HG03571 (cell line): ENCODE results near the gene SFSWAP.
"Not testable (repeated sequence)": the region's sequence is repeated elsewhere in the genome, so short reads cannot be mapped to it uniquely, and the experiment has no call there.

ENCODE experiments used
- ATAC-seq: cut with Tn5 transposase; IDR thresholded peaks from one replicate; pipeline ENCODE4 v1.9.1; 2021; ENCODE audit not compliant: unreplicated experiment

SFSWAP gene

DNA sequence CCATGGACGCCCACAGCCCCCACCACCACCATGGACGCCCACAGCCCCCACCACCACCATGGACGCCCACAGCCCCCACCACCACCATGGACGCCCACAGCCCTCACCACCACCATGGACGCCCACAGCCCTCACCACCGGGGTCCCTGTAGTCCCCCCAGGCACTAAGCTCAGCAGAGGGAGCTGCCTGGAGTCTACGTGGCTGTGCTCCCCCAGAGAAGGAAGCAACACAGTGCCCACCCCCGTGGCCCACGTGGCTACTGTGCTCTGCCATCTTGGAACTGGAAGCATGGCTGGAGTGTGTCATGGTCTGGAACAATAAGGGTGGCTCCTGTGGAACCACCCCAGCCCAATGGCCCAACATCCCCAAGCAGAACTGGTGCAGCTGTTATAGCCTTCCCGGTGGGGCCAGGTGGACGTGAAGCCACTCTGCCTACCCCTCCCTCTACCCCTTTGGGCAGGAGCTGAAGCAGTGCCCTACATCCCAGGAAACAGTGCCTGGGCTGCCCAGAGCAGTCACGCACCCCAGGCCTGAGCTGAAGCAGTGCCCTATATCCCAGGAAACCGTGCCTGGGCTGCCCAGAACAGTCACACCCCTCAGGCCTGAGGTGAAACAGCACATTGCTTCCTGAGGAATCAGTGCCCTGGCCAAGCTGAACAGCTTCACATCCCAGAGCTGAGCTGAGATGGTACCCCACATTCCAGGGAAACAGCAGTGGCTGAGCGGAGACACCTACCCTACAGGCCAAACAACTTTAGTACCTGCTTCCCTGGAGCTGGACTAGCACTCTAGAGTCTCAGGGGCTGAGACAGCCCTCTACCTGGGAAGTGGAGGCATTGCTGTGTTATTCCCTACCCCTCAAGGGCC, 9.0 kb upstream of the SFSWAP start:
- ATAC-seq: no peak

DNA sequence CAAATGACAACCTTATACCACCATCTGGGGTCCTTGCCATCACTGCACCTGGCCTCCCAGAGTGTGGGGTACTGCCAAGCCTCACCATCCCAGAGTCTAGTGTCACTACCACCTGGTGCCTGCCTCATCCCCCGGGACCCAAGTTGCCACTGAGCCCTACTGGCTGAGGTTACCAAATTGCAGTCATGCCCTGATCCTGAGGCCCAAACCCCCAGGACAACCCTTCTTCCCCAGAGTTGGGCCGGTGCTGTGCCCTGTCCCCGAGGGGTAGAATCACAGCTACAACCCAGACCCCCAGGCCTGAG, 8.4 kb upstream of the SFSWAP start:
- no peak for ATAC-seq

DNA sequence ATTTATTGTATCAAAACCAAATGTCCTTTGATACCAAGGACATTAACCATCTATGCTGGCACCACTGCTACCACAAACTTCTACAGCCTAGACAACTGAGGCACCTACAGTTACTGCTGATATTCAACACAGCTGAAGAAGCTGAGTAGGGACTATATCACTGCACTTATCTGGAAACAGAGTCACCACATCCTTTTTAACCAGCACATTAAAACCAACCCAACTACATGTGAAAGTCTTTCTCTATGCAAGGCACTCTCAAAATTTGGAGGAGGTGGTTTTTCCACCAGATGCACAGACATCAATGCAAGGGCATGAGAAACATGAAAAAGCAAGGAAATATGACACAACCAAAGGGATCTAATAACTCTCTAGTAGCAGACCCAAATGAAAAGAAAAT, 7.7 kb upstream of the SFSWAP start:
- ATAC-seq: no peak

DNA sequence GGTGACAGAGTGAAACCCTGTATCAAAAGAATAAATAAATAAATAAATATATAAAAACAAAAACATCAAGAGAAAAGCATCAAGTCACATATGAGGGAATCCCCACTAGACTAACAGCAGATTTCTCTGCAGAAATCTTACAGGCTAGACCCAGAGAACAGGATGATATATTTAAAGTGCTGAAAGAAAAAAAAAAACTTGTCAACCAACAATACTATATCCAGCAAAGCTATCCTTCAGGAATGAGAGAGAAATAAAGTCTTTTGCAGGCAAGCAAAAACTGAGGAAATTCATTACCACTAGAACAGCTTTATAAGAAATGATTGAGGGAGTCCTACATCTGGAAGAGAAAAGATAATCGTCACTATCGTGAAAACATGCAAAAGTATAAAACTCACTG, 6.4 kb upstream of the SFSWAP start:
- no peak for ATAC-seq

DNA sequence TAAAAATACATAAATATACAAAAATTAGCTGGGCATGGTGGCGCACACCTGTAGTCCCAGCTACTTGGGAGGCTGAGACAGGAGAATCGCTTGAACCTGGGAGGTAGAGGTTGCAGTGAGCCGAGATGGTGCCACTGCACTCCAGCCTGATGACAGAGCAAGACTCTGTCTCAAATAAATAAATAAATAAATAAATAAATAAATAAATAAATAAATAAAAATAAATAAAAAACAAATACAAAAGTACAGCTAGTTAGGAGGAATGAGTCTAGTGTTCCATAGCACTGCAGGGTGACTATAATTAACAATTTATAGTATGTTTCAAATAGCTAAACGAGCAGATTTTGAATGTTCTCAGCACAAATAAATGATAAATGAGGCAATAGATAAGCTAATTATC, 4.2 kb upstream of the SFSWAP start:
- ATAC-seq: not testable (repeated sequence)

DNA sequence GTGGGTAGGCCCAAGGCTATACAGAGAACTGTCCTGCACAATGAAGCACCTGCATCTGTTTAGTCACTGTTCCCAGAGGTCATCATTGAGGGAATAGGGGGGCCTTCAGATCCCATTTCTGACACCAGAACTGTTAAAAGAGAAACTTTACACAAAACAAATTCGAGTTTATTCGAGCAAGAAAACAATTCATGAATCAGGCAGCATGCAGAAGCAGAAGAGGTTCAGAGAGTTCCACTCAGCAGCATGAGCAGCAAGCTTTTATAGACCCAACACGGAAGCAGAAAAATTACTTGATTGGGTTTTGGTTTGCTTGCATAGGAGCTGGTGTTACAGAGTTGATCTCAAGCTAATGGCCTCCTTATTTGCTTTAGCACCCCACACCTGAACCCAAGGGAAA, 1.7 kb upstream of the SFSWAP start:
- ATAC-seq: no peak

DNA sequence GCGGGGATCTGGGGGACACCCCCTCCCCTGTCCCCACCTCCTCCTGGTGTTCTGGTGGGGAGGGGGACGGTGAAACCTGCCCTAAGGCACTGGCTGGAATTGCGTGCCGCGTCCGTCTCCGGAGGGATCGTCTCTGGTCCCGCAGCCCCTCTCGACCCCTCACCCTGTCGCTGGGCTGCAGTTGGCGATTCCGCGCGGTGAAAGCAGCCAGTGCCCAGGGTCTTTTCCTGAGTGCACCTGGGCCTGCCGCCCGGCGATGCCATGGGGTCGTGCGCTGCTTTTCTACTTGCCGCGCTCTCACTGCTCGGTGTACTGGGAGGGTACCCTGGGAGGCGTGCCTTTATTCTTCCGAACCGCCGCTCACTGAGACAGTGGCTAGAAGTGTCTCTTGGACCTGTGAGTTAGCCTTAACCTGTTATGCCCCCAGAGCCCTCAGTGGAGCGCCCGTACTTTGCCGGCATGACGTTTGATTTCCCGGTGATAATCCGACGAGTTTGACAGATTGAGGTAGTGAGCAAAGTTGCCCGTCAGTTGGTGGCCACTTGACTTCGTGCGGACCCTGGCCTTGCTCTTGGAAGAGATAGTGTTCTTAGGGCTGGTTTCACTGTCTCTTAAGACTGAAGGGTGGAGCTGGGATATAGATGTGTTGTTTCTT, 788 bp downstream of the SFSWAP start:
- no peak for ATAC-seq

DNA sequence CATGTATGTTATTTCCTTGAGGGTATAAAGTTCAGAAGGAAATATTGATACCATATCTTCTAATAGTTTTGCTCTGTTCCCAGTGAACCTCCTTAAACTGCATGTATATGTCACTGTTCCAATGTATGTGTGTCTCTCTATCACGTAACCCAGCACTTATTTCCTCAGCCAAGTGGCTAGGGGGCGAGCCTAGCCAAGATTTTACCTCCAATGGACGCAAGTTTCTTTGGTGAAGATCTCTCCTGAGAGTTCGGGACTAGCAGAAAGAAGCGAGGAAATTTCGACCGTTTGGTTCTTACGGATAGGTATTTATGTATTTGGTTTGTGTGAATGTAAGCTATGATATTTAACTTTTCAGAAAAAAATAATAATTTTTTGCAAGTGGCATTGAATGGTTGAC, 2.5 kb downstream of the SFSWAP start:
- ATAC-seq: no peak

DNA sequence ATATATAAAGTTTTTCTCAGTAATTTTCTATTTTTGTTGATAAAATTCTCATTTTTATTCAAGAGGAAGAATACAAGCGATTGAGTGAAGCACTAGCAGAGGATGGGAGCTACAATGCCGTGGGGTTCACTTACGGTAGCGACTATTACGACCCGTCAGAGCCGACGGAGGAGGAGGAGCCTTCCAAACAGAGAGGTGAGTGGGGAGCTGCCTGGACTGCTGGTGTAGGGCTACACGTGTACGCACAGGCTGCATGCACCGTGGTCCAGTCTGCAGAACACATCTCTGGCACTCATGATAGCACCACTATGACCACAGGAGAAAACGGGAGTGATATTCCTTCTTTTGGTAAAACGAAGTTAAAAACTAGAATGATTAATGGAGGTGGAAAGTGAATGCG, 3.9 kb downstream of the SFSWAP start:
- ATAC-seq: no peak

DNA sequence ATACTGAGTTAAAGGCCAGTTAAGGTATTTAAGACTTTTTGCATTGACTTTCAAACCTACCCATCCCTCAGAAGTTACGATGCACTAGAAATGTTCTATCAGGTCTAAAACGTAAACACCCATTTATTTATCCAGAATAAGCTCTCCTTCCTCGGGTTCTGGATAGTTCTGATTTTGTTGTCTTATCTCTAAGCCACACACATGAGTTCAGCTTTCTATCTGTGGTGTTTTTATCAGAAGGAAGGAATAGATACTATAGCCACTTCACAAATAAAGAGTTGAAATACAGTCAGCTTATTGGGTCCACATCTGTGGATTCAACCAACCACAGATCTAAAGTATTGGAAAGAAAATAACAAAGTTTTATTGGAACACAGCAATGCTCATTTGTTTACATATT, 5.4 kb downstream of the SFSWAP start:
- no peak for ATAC-seq

DNA sequence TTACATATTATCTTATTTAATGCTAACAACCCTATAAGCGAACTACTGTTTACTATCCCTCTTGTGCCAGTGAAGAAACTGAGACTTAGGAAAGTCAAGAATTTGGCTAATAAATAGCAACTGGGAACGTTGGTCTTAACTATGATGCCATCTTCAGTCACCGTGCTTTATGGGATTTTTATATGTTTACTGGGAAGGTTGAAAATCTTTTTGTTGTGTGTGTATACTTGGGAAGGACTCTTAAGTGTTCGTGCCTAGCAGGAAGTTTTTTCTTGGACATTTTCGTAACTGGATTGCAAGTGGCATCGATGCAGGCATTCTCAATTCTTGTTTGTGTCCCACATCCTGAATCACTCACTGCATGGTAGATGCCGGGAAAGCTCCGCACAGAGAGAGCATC, 9.4 kb downstream of the SFSWAP start:
- no peak for ATAC-seq

DNA sequence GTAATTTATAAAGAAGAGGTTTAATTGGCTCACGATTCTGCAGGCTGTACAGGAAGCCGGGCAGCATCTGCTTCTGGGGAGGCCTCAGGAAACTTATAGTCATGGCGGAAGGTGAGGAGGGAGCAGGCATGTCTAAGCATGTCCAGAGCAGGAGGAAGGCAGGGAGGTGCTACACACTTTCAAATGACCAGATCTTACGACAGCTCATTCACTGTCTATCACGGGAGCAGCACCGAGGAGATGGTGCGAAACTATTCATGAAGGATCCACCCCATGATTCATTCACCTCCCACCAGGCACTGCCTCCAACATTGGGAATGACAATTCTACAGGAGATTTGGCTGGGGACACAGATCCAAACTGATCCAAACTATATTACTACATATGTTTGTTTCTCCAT, 10.0 kb downstream of the SFSWAP start:
- ATAC-seq: no peak

DNA sequence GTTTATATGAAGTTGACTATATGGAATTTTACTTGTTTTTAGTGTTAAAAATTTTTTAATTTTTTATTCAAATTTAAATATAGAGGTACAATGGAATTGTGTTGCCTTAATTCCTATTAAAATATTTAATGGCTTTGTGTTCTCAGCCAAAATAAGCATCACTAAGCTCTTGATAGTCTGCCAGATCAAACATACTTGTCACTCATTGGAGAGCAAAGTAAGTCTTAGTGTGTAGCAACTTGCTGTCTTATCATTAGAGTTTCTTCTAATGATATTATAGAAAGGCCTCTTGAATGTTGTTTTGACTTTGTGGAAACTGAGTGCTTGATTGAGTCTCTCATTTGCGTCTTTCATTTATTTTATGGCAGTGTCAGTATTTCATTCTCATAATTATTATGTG, 10.7 kb downstream of the SFSWAP start:
- no peak for ATAC-seq

DNA sequence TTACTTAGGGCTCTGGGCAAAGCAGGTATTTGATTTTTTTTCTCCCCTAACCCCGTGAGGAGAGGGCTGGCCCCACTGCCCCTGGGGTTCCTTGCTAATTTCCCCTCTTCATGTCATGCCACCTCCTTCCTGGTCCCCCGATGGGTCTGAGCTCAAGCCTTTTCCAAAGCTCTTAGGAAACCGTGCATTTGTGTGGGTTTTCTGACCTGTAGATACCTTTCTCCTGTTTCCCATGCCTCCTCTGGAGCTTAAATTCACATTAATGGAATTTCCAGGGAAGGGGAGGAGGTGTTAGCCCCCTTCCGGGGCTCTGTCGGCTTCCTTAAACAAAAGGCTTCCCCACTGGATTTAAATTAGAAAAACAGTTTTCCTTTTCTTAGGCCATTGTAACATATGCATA, 12.6 kb downstream of the SFSWAP start:
- no peak for ATAC-seq

DNA sequence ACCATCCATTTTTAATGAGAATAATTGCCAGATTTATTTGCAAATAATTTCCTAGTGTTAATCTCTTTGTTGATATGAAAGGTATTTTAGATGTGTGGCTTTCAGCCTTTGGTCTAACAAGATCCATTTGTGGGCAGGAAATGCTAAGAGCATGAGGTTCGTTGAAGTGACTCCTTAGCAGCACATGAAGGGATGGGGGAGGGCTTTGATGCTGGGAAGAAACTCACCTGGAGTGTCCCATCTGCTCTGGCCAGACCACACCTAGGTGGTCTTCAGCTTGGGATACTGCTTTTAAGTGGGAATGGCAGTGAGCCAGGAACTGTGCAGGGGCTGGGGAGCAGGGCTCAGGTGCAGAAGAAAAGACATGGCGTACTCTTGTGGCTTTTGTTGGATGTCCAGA, 13.6 kb downstream of the SFSWAP start:
- ATAC-seq: no peak

DNA sequence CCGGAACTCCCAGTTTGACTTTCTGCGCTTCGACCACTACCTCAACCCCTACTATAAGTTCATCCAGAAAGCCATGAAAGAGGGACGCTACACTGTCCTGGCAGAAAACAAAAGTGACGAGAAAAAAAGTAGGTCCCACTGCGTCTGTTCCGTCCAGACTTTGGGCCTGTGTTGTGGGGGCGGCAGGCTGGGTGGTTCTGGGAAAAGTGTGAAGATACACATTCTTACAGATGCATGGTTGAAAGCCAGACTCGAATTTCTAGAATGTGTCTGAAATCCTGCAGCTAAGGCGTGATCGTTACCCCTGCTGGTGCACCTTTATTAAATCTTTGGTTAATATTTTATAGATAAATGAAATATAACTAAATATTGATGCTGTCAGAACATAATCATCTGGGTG, 14.6 kb downstream of the SFSWAP start:
- no peak for ATAC-seq

DNA sequence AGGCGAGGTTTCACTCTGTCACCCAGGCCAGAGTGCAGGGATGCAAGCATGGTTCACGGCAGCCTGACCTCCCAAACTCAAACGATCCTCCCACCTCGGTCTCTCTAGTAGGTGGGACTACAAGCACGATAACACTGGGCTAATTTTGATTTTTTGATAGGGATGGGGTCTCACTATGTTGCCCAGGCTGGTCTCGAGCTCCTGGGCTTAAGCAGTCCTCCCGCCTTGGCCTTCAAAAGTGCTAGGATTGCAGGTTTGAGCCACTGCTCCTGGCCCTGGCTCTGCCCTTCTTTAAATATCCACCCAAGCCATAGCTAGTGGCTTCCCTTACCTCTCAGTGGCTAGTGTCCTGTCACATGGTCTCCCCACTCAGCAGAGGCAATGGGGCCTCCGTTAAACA, 17.8 kb downstream of the SFSWAP start:
- ATAC-seq: no peak

DNA sequence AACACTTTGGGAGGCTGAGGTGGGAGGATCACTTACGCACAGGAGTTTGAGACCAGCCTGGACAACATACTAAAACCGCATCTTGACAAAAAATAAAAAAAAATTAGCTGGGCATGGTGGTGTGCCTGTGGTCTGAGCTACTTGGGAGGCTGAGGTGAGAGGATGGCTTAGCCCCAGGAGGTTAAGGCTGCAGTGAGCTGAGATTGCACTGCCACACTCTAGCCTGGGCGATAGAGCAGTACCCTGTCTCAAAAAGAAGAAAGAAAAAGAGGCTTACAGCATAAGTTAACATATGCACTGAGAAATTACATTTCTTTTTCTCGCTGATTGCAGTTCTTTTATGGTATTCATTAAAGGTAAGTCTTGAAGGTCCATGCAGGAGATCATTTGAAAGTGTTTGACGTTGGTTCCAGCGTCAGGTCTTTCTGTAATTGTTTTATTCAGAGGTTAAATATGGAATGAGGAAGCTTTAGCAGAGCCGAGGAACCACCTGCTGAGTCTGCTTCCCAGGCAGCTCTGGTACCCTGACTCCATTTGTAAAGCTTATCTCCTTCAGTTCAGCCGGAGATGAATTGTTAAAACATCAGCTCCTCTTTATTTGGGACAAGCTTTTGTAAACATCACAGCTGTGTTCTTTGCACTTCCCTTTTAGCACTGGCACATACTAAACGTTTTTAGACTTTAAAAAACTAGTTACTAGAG, 18.5 kb downstream of the SFSWAP start:
- ATAC-seq: no peak

DNA sequence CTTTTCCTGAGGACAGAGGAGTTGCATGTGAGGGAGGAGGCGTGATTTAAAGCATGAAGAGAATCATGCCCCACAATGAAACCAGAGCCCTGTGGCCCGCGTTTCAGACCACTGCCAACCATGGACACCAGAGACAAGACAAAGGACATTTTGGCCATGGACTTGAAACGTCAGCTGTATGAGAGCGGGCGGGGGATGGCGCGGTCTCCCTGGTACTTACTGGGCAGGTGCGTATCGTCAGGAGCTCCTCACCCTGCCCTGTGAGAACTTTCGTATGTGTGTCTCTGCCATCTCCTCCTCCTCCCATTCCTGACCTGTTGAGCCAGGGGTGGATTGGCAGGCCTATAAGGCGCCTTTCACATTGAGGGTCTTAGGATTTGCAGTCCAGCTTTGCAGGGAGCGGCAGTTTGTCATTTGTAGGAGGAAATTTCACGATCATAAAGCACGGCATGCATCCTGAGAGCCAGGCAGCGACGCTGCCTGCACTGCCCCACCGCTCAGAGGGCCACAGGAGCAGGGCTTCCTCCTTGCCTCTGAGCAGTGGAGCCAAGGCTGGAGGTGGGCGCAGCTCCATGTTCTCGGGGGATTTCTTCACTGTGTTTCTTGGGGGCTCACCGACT, 22.2 kb downstream of the SFSWAP start:
- no peak for ATAC-seq

DNA sequence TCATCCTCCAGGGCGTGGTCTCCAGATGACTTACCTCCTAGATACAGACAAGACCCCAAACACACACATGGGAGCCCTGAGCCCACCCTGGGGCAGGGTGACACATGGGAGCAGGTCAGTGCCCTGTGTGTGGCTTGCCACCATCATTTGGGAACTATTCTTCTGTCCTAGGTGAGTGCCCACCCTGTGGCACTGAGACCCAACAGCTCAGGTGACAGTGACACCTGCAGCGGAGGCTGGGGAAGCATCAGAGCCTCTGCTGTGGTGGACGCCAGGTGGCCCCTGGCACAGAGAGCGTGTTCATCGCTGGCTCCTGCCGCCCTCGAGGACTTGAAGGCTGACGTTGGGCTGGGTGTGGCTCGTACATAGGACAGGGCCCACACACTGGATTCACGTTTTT, 23.0 kb downstream of the SFSWAP start:
- no peak for ATAC-seq

DNA sequence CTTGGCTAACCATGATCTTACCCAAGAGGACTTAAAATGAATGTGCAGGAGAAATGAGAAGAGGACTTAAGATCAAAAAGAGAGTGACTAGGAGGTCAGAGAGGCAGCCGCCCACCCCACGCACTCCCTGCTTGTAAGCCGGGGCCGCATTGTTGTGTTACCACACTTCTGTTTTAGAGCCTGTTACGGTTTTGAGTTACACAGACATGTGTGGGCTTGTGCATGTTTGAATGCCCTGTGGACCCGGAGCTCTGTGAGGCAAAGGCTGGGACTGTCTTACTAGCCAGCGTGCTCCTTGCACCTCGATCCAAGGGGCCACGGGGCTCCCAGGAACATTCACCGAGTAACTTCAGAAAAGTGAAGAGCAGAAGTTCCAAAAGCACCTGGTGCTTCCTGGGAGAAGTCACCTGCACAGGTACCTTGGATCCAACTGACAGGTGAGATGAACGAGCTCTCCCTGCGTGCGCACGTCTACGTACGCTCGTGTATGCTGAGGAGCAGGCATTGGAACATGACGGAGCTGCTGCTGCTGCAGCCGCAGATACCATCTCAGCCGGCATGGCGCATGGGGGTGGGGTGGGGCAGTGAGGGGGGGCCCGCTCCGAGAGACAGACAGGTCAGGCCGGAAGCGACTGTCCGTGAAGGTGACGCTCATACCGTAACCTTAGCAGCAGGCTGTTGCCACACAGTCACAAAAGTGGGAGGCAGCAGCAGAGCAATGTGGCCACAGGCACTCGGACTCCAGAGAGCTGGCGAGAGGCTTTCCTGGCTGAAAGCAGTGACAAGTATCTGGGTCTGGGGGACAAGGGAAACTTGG, 23.7 kb downstream of the SFSWAP start:
- no peak for ATAC-seq
